Type B pancreatic cell (in vitro differentiated cells): ENCODE results near the gene RBPJ. TPM values are rescaled to one million over a fixed set of nuclear protein-coding genes. Genes with fewer than 3 reads are reported as not detected.

Source experiments
- DNase-seq: peaks from one replicate; pipeline ENCODE4 v3.0.0; 2021; ENCODE audit warnings: mixed read lengths; ENCODE audit not compliant: unreplicated experiment; ENCODE audit errors: extremely low spot score
- H3K27ac Mint-ChIP-seq: 2 replicates; pipeline ENCODE4 v1.8.0; 2021; ENCODE audit warnings: mild to moderate bottlenecking, mixed read lengths
- H3K27me3 Mint-ChIP-seq: 2 replicates; pipeline ENCODE4 v1.8.0; 2021; ENCODE audit warnings: mixed read lengths
- H3K36me3 Mint-ChIP-seq: 2 replicates; pipeline ENCODE4 v1.8.0; 2021; ENCODE audit warnings: mixed read lengths
- H3K4me1 Mint-ChIP-seq: one replicate; pipeline ENCODE4 v1.8.0; 2021; ENCODE audit warnings: mixed read lengths; ENCODE audit not compliant: unreplicated experiment
- H3K4me3 Mint-ChIP-seq: 2 replicates; pipeline ENCODE4 v1.8.0; 2021; ENCODE audit warnings: mild to moderate bottlenecking, mixed read lengths
- H3K9me3 Mint-ChIP-seq: 2 replicates; pipeline ENCODE4 v1.8.0; 2021; ENCODE audit warnings: mixed read lengths
- CTCF ChIP-seq: fragments of 200-600 bp; sonication (generic); conservative IDR thresholded peaks from 2 replicates; pipeline ENCODE4 v1.5.0; 2021; ENCODE audit warnings: antibody characterized with exemption, mild to moderate bottlenecking
- total RNA-seq: library from RNA; stranded (reverse); gene quantifications from 2 replicates; pipeline ENCODE4 v1.2.1, GENCODE V29; 2021; ENCODE audit warnings: low replicate concordance

RBPJ gene
- total RNA-seq, 1 donor from 2014 or later = 95.4 TPM

DNA sequence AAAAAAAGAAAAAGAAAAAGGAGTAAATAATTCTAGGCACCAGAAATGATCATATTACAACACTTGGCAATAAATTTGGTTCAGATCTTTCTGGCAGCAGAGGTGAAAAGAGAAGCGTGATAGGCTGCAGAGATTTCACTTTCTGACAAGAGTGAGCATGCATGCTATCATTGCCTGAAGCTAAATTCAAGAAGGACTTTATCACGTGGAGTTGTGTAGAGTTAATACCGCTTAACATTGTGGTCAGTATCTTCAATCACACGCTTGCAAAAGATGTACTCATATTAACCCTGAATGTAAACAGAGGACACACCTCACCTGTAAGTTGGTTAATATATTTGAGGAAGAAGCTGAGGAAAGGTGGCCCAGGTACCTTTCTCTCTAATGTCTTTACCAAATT, 31.4 kb upstream of the RBPJ start:
- Mint-ChIP-seq H3K9me3 (no peaks in the 10 kb centered on the region), H3K4me3 (no peak overlapping the region), H3K27ac (no peak overlapping the region), H3K27me3 (no peaks in the 10 kb centered on the region), H3K4me1 (peaks cover 3% of the 10 kb centered on the region), H3K36me3 (no peaks in the 10 kb centered on the region)
- no peak for TF ChIP-seq CTCF
- no peak for DNase-seq

DNA sequence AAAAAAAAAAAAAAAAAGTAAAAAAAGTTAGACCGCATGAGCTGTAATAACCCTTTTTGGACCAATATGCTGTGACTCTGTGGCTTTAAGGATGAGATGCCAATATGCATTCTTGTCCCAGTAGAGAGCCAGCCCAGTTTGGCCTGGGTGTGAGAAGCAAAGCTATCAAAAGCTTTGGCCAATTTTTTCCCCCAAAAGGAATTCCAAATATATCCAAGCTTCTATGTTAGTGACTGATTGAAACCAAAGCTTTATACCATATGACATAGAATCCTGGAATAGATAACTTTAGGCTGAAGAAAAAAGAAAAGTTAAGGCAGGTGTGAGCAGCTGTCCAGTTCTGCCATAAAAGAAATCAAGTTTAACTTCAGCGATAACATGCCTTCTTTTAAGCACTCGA, 30.5 kb upstream of the RBPJ start:
- TF ChIP-seq CTCF = no peak

DNA sequence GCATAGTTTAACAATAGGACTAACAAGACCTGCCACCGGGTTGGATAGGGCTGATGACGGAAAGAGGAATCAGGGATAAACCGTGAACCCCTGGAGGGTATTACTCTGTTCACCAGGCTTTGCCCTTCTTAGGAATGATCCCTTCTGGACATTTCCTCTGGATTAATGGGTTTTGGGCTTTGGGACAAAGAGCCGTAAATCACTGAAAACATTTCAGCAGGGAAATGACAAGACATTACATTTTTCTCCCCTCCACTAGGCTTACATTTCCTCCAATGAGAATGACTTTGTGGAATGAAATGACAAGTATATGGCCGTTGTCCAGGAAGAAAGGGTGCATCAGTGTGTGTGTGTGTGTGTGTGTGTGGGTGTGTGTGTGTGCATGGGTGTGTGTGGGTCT, 25.9 kb upstream of the RBPJ start:
- Mint-ChIP-seq H3K4me3 (peak overlapping the region; percentile 13), H3K36me3 (no peaks in the 10 kb centered on the region), H3K9me3 (peaks cover 5% of the 10 kb centered on the region), H3K27me3 (no peaks in the 10 kb centered on the region), H3K4me1 (peaks cover 14% of the 10 kb centered on the region), H3K27ac (peak overlapping the region; percentile 83)
- no peak for TF ChIP-seq CTCF
- no peak for DNase-seq

More for the DNA sequence above, 30.5 kb upstream of the RBPJ start:
- Mint-ChIP-seq H3K4me1 (peaks cover 3% of the 10 kb centered on the region), H3K4me3 (no peak overlapping the region), H3K27me3 (no peaks in the 10 kb centered on the region), H3K9me3 (peaks cover 5% of the 10 kb centered on the region), H3K27ac (no peak overlapping the region), H3K36me3 (no peaks in the 10 kb centered on the region)
- no peak for DNase-seq

DNA sequence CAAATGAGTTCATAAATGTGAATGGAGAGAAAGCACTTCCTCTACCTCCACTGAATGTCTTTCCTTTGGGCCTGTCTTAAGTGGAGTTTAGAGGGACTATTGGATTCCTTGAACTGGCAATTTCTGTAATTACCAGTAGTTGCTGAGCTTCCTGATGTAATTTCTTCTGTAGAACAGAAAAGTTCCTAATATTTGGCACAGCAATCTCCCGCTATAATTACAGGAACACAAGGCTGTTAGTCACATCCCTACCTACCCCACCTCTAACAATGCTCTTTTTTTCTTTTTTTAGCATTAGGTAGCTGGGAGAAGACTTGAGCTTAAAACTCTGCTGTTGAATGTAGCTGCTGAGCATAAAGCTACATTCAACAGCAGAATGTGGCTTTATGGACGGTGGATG, 24.8 kb upstream of the RBPJ start:
- H3K4me1 Mint-ChIP-seq = peaks cover 22% of the 10 kb centered on the region
- no peaks in the 10 kb centered on the region for H3K27me3 Mint-ChIP-seq
- no peak for DNase-seq
- H3K9me3 Mint-ChIP-seq = peaks cover 9% of the 10 kb centered on the region
- no peak overlapping the region for H3K4me3 Mint-ChIP-seq
- H3K27ac Mint-ChIP-seq = no peak overlapping the region
- TF ChIP-seq CTCF = no peak
- peaks cover 3% of the 10 kb centered on the region for H3K36me3 Mint-ChIP-seq

GRCh38 chr4:26296514-26296913, 24.3 kb upstream of the RBPJ start:
- no peak overlapping the region for H3K27ac Mint-ChIP-seq

More at GRCh38 chr4:26296514-26296913, 24.3 kb upstream of the RBPJ start:
- Mint-ChIP-seq H3K4me3 (no peak overlapping the region), H3K27me3 (no peaks in the 10 kb centered on the region), H3K4me1 (peaks cover 23% of the 10 kb centered on the region), H3K36me3 (peaks cover 3% of the 10 kb centered on the region), H3K9me3 (peaks cover 9% of the 10 kb centered on the region)
- no peak for TF ChIP-seq CTCF
- DNase-seq = no peak
